A673 (cell line): ENCODE measurements around the gene COL13A1. TPM values are rescaled to one million over a fixed set of nuclear protein-coding genes. Genes with fewer than 3 reads are reported as not detected.

Experiments used
- BruUV-seq: library from RNA; stranded (reverse); fragments of 400-500 nt; replicated peaks from 2 replicates; lab custom pipeline; 2021; lab: Mats Ljungman, UMichigan
- CTCF ChIA-PET: fragments of 300-600 bp; sonication (Branson Sonifier 250); formaldehyde crosslinking; loops from one replicate; lab custom pipeline; 2022; ENCODE audit warnings: antibody characterized with exemption; lab: Charles Lee
- POLR2A ChIA-PET: fragments of 300-600 bp; sonication (Branson Sonifier 250); formaldehyde crosslinking; loops from one replicate; lab custom pipeline; 2022; ENCODE audit warnings: antibody characterized with exemption; ENCODE audit not compliant: low non-redundant PET; lab: Charles Lee
- DNase-seq: peaks from one replicate; pipeline ENCODE4 v3.0.0-alpha.2; 2015; ENCODE audit warnings: low spot score
- H3K27ac ChIP-seq: fragments of 200-600 bp; sonication (generic); 2 replicates; pipeline ENCODE4 v1.5.1; 2016; ENCODE audit warnings: mixed run types, low read depth, mild to moderate bottlenecking, mixed read lengths, antibody characterized with exemption, low read length; ENCODE audit not compliant: poor library complexity, severe bottlenecking
- H3K27me3 ChIP-seq: fragments of 200-600 bp; sonication (generic); replicated peaks from 2 replicates; pipeline ENCODE4 v1.6.1; 2017; ENCODE audit warnings: mixed run types, low read depth, mild to moderate bottlenecking, mixed read lengths, antibody characterized with exemption, low read length; ENCODE audit not compliant: insufficient read depth, poor library complexity
- H3K36me3 ChIP-seq: fragments of 200-600 bp; sonication (generic); 2 replicates; pipeline ENCODE4 v1.6.1; 2016; ENCODE audit warnings: mixed run types, mild to moderate bottlenecking, mixed read lengths, antibody characterized with exemption, low read length; ENCODE audit not compliant: insufficient read depth, poor library complexity, severe bottlenecking
- H3K4me1 ChIP-seq: fragments of 200-600 bp; sonication (generic); 2 replicates; pipeline ENCODE4 v1.6.1; 2017; ENCODE audit warnings: mixed run types, mild to moderate bottlenecking, mixed read lengths, antibody characterized with exemption, low read length; ENCODE audit not compliant: insufficient read depth, poor library complexity, severe bottlenecking
- H3K4me3 ChIP-seq: fragments of 200-600 bp; sonication (generic); 2 replicates; pipeline ENCODE4 v1.5.1; 2016; ENCODE audit warnings: low read depth, mixed run types, mild to moderate bottlenecking, mixed read lengths, low read length; ENCODE audit not compliant: poor library complexity, severe bottlenecking
- H3K9me3 ChIP-seq: fragments of 200-600 bp; sonication (generic); 2 replicates; pipeline ENCODE4 v1.6.1; 2016; ENCODE audit warnings: mixed run types, low read depth, mild to moderate bottlenecking, mixed read lengths, antibody characterized with exemption, low read length; ENCODE audit not compliant: poor library complexity, severe bottlenecking
- CTCF ChIP-seq: fragments of 300-800, 200-600 bp; sonication (generic); conservative IDR thresholded peaks from 2 replicates; pipeline ENCODE4 v1.5.1; 2017; ENCODE audit warnings: low read depth, mild to moderate bottlenecking, antibody characterized with exemption, low read length, moderate library complexity, mixed read lengths
- EZH2 ChIP-seq: fragments of 200-600 bp; sonication (generic); IDR thresholded peaks from 2 replicates; pipeline ENCODE4 v1.6.1; 2017; ENCODE audit warnings: borderline replicate concordance, low read depth, mild to moderate bottlenecking, mixed read lengths, antibody characterized with exemption, low read length; ENCODE audit not compliant: poor library complexity, severe bottlenecking
- intact Hi-C: fragments of 100-400 bp; cut with micrococcal nuclease; formaldehyde crosslinking; loops from one replicate; pipeline ENCODE4 v1.10.0; 2022; ENCODE audit not compliant: unreplicated experiment
- total RNA-seq: library from RNA; stranded (reverse); gene quantifications from 2 replicates; pipeline ENCODE4 v1.2.3, GENCODE V29; 2021

COL13A1 gene
- total RNA-seq, 1 experiment from 2014 or later = 2.0 TPM

- TF ChIP-seq CTCF (no peak), EZH2 (no peak)
- ChIA-PET CTCF (interaction anchor here (1.2 kb wide), 1 partner anchor 124 kb away, joined by 3 read pairs; no protein-coding TSS in a partner anchor), POLR2A (no interaction called here)
- intact Hi-C loops = loop anchor here (5.0 kb wide), 2 partner anchors 213 to 393 kb away; no protein-coding TSS in a partner anchor
- no peak overlapping the region for H3K27ac ChIP-seq
- BruUV-seq = no TSS peak
- no peak for DNase-seq
- no peak overlapping the region for H3K4me3 ChIP-seq
- no peaks in the 10 kb centered on the region for H3K27me3 ChIP-seq
- no peaks in the 10 kb centered on the region for H3K9me3 ChIP-seq
- H3K4me1 ChIP-seq = peaks cover 33% of the 10 kb centered on the region
- H3K36me3 ChIP-seq = no peaks in the 10 kb centered on the region
These were observed 108.9 kb downstream of the COL13A1 start for GRCh38 chr10:69910561-69910960.

DNA sequence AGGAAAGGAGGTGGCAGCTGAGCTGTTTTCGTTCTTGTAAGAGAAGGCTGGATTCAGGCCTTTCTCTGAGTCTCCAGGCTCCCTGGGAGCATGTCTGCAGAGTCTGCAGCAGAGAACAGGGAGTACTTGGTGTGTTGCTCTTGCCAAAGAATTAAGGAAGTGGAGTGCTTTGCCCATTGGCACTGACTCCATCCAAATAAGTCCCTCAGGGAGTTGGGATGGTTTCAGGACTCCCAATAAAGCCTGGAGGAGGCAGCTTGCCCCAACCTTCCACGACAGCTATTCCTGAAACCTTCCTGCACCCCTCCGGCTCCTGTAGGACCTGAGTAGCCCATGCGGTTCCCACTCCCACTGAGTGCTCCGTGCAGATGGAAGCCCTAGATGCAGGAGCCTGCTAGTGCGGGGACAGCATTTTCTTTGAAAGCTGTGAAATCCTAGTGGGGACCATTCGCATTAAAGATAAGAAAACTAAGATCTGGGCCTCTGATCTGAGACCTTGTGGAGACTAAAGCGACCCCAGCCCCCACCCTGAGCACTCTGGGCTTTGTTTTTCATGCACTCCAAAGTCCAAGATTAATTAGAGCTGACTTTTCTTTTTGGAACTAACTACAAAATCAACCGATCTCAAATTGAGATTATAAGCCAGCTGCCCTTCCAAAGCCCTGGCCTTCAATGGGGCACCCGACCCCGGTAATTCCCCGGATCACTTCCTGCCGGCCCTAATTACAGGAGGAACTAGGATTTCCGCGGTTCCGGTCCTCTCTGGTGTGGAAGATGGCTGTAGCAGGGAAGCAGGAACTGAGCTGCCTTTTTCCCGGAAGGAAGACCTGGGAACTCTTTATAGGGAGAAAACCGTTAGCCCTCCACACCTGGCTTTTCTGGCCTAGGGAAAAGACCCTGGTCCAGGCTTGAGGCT is 110.2 kb downstream of the COL13A1 start:
- BruUV-seq = no TSS peak
- peak overlapping the region; percentile 48 for H3K27ac ChIP-seq
- peaks cover 33% of the 10 kb centered on the region for H3K4me1 ChIP-seq
- TF ChIP-seq CTCF (no peak), EZH2 (no peak)
- intact Hi-C loops = loop anchor here (5.0 kb wide), 2 partner anchors 215 to 395 kb away; no protein-coding TSS in a partner anchor
- H3K9me3 ChIP-seq = no peaks in the 10 kb centered on the region
- CTCF ChIA-PET = interaction anchor here (0.6 to 1.1 kb wide), 3 partner anchors 22 to 267 kb away, joined by 3 to 5 read pairs (median 5); no protein-coding TSS in a partner anchor
- no peak for DNase-seq
- H3K27me3 ChIP-seq = no peaks in the 10 kb centered on the region
- POLR2A ChIA-PET = no interaction called here
- no peak overlapping the region for H3K4me3 ChIP-seq
- H3K36me3 ChIP-seq = no peaks in the 10 kb centered on the region

GRCh38 chr10:69912589-69912988 is 110.9 kb downstream of the COL13A1 start:
- DNase-seq = peak; percentile 31
- Histone ChIP-seq H3K36me3 (no peaks in the 10 kb centered on the region), H3K4me1 (peaks cover 29% of the 10 kb centered on the region), H3K27ac (no peak overlapping the region), H3K4me3 (no peak overlapping the region), H3K9me3 (no peaks in the 10 kb centered on the region), H3K27me3 (no peaks in the 10 kb centered on the region)
- intact Hi-C loops = loop anchor here (5.0 kb wide), 2 partner anchors 215 to 395 kb away; no protein-coding TSS in a partner anchor
- ChIA-PET POLR2A (no interaction called here), CTCF (interaction anchor here (0.6 to 1.1 kb wide), 2 partner anchors 22 to 126 kb away, joined by 5 read pairs; no protein-coding TSS in a partner anchor)
- TF ChIP-seq CTCF = no peak
- no peak for TF ChIP-seq EZH2
- BruUV-seq = no TSS peak
